RPMI7951 (cell line): ENCODE results near the gene AMMECR1L. TPM values are rescaled to one million over a fixed set of nuclear protein-coding genes. Genes with fewer than 3 reads are reported as not detected.
"Not testable (repeated sequence)": the region's sequence is repeated elsewhere in the genome, so short reads cannot be mapped to it uniquely, and the experiment has no call there.

ENCODE experiments used
- DNase-seq: peaks from one replicate; pipeline ENCODE4 v3.0.0-alpha.2; 2012; ENCODE audit warnings: low read depth
- total RNA-seq: library from RNA; depleted of rRNA; stranded (reverse); fragments of >200 nt; shearing (Covaris generic); gene quantifications from 2 replicates; pipeline ENCODE4 v1.2.3, GENCODE V29; 2014; rRNA removed

The AMMECR1L gene
- 12.5 and 12.7 TPM in 2 replicates for total RNA-seq

- DNase-seq = peak; percentile 78
Observed at GRCh38 chr2:127885780-127886592, at the start of gene AMMECR1L. Gene AMMECR1L, minus strand, starts transcription at chr2:127885956. Its CDS starts 11,722 bp downstream, at chr2:127874234.

- no peak for DNase-seq
Observed at GRCh38 chr2:127935337-127935736, 49.6 kb upstream of the AMMECR1L start.

GRCh38 chr2:127932199-127932876 lies 46.6 kb upstream of the AMMECR1L start:
- peak; percentile 50 for DNase-seq

- DNase-seq = no peak
Observed at GRCh38 chr2:127929449-127929848, 43.7 kb upstream of the AMMECR1L start.

GRCh38 chr2:127927384-127927783 lies 41.6 kb upstream of the AMMECR1L start:
- no peak for DNase-seq

- no peak for DNase-seq
Observed at GRCh38 chr2:127917916-127918315, 32.2 kb upstream of the AMMECR1L start.

GRCh38 chr2:127913808-127914457 lies 28.2 kb upstream of the AMMECR1L start:
- no peak for DNase-seq

- no peak for DNase-seq
Observed at GRCh38 chr2:127911737-127912136, 26.0 kb upstream of the AMMECR1L start.

GRCh38 chr2:127910415-127910814 lies 24.7 kb upstream of the AMMECR1L start:
- no peak for DNase-seq

GRCh38 chr2:127909019-127909418 lies 23.3 kb upstream of the AMMECR1L start:
- no peak for DNase-seq

GRCh38 chr2:127907733-127908400 lies 22.1 kb upstream of the AMMECR1L start:
- DNase-seq = not testable (repeated sequence)

GRCh38 chr2:127906206-127906926 lies 20.6 kb upstream of the AMMECR1L start:
- DNase-seq = peak; percentile 20

GRCh38 chr2:127901339-127902056 lies 15.7 kb upstream of the AMMECR1L start:
- peak; percentile 14 for DNase-seq

- no peak for DNase-seq
Observed at GRCh38 chr2:127897531-127898211, 11.9 kb upstream of the AMMECR1L start.

GRCh38 chr2:127893494-127893893 lies 7.7 kb upstream of the AMMECR1L start:
- DNase-seq = no peak

GRCh38 chr2:127893033-127893432 lies 7.3 kb upstream of the AMMECR1L start:
- DNase-seq = no peak

- DNase-seq = no peak
Observed at GRCh38 chr2:127891811-127892210, 6.1 kb upstream of the AMMECR1L start.

GRCh38 chr2:127890756-127891155 lies 5.0 kb upstream of the AMMECR1L start:
- not testable (repeated sequence) for DNase-seq

- DNase-seq = no peak
Observed at GRCh38 chr2:127888772-127889171, 3.0 kb upstream of the AMMECR1L start.

- DNase-seq = no peak
Observed at GRCh38 chr2:127887776-127888130, 2.0 kb upstream of the AMMECR1L start.
